Measurements from ENCODE around the gene RAP1A. TPM values are rescaled to one million over a fixed set of nuclear protein-coding genes. Genes with fewer than 3 reads are reported as not detected.

RAP1A gene
- total RNA-seq, 1 experiment from 2014 or later: 25.4 TPM

GRCh38 chr1:111729271-111729921, 109.8 kb downstream of the RAP1A start:
- H3K36me3 Mint-ChIP-seq: peaks cover 11% of the 10 kb centered on the region
- ChIA-PET CTCF (interaction anchor here (0.6 to 3.0 kb wide), 8 partner anchors 9 to 247 kb away, joined by 3 to 18 read pairs (median 4); partner anchors contain the start of genes DDX20 and INKA2), POLR2A (interaction anchor here (1.2 kb wide), 1 partner anchor 12 kb away, joined by 5 read pairs; no protein-coding TSS in a partner anchor)
- ATAC-seq (no peak), DNase-seq (ENCODE audit: low spot score) (no peak)
- no peak for TF ChIP-seq ELF4 (CRISPR knock-in tag; IDR thresholded peaks at IDR 0.05; ENCODE audit: low read depth)
- no peak for TF ChIP-seq FOXP1 (CRISPR knock-in tag; IDR thresholded peaks at IDR 0.05; ENCODE audit: borderline replicate concordance)
- TF ChIP-seq NFATC4 (CRISPR knock-in tag; IDR thresholded peaks at IDR 0.05): no peak
- TF ChIP-seq PRRX2 (CRISPR knock-in tag; IDR thresholded peaks at IDR 0.05): no peak
- no peak for TF ChIP-seq MAX (CRISPR knock-in tag; IDR thresholded peaks at IDR 0.05)
- TF ChIP-seq TEAD4 (CRISPR knock-in tag; IDR thresholded peaks at IDR 0.05): no peak
- H3K27ac Mint-ChIP-seq: no peak overlapping the region
- peaks cover 48% of the 10 kb centered on the region for H3K4me1 Mint-ChIP-seq
- H3K9me3 Mint-ChIP-seq: no peaks in the 10 kb centered on the region
- H3K27me3 Mint-ChIP-seq (ENCODE audit: low read depth): no peaks in the 10 kb centered on the region
- H3K4me3 Mint-ChIP-seq: no peak overlapping the region

- Mint-ChIP-seq H3K27ac (peak overlapping the region; percentile 26), H3K9me3 (no peaks in the 10 kb centered on the region), H3K27me3 (ENCODE audit: low read depth) (no peaks in the 10 kb centered on the region), H3K36me3 (peaks cover 11% of the 10 kb centered on the region), H3K4me1 (peaks cover 42% of the 10 kb centered on the region), H3K4me3 (no peak overlapping the region)
- CTCF ChIA-PET: interaction anchor here (0.9 to 3.0 kb wide), 3 partner anchors 15 to 26 kb away, joined by 3 to 18 read pairs (median 9); partner anchors contain the start of gene DDX20
- ATAC-seq: no peak
- TF ChIP-seq PRDM15 (CRISPR knock-in tag; IDR thresholded peaks at IDR 0.05) (peak; percentile 37; the same call in 1 of the 2 replicates), TP53 (CRISPR knock-in tag; IDR thresholded peaks at IDR 0.05) (no peak), NFATC4 (CRISPR knock-in tag; IDR thresholded peaks at IDR 0.05) (no peak)
- POLR2A ChIA-PET: no interaction called here
- no peak for DNase-seq (ENCODE audit: low spot score)
Measured at GRCh38 chr1:111729946-111730681, 110.5 kb downstream of the RAP1A start.

GRCh38 chr1:111730706-111731105, 111.1 kb downstream of the RAP1A start:
- no peaks in the 10 kb centered on the region for H3K9me3 Mint-ChIP-seq
- DNase-seq (ENCODE audit: low spot score) (no peak), ATAC-seq (no peak)
- CTCF ChIA-PET: no interaction called here
- no peak overlapping the region for H3K4me3 Mint-ChIP-seq
- H3K27me3 Mint-ChIP-seq (ENCODE audit: low read depth): no peaks in the 10 kb centered on the region
- no peak overlapping the region for H3K27ac Mint-ChIP-seq
- H3K4me1 Mint-ChIP-seq: peaks cover 36% of the 10 kb centered on the region
- POLR2A ChIA-PET: no interaction called here
- peaks cover 11% of the 10 kb centered on the region for H3K36me3 Mint-ChIP-seq
- no peak for TF ChIP-seq E2F1 (CRISPR knock-in tag; IDR thresholded peaks at IDR 0.05)
- TF ChIP-seq NFYB (CRISPR knock-in tag; conservative IDR thresholded peaks at IDR 0.05; ENCODE audit: low read depth): no peak
- TF ChIP-seq GRHL2 (CRISPR knock-in tag; IDR thresholded peaks at IDR 0.05; ENCODE audit: insufficient replicate concordance, severe bottlenecking): no peak
- no peak for TF ChIP-seq IRF1 (CRISPR knock-in tag; IDR thresholded peaks at IDR 0.05)
- no peak for TF ChIP-seq USF2 (CRISPR knock-in tag; IDR thresholded peaks at IDR 0.05)
- TF ChIP-seq ATF1 (CRISPR knock-in tag; IDR thresholded peaks at IDR 0.05): no peak
- TF ChIP-seq SMAD4 (CRISPR knock-in tag; IDR thresholded peaks at IDR 0.05): no peak
- TF ChIP-seq AR (CRISPR knock-in tag; IDR thresholded peaks at IDR 0.05): no peak
- no peak for TF ChIP-seq NFATC4 (CRISPR knock-in tag; IDR thresholded peaks at IDR 0.05)
